Measurements from ENCODE around the gene TNS2.
A peak's percentile ranks its signal among the peaks of the same experiment; 100 is the strongest.
"Not testable (repeated sequence)": the region's sequence is repeated elsewhere in the genome, so short reads cannot be mapped to it uniquely, and the experiment has no call there.

The TNS2 gene

GRCh38 chr12:53097207-53097563 lies 47.3 kb downstream of the TNS2 start:
- DNase-seq: no peak

GRCh38 chr12:53097564-53098353 lies 47.9 kb downstream of the TNS2 start, which contains the start of gene IGFBP6:
Gene IGFBP6, plus strand, starts transcription at chr12:53097667. Its CDS starts 51 bp downstream, at chr12:53097718.
- DNase-seq: peak in 2 of 3 donors; percentile 55 to 73

- DNase-seq: peak; percentile 39 to 46 (median 44)
Measured at GRCh38 chr12:53098354-53098981, 48.6 kb downstream of the TNS2 start.

- peak; percentile 88 to 90 (median 90) for DNase-seq
Measured at GRCh38 chr12:53099071-53099882, 49.4 kb downstream of the TNS2 start.

- no peak for DNase-seq
Measured at GRCh38 chr12:53100466-53101151, 50.7 kb downstream of the TNS2 start.

- no peak for DNase-seq
Measured at GRCh38 chr12:53101266-53101665, 51.4 kb downstream of the TNS2 start.

DNA sequence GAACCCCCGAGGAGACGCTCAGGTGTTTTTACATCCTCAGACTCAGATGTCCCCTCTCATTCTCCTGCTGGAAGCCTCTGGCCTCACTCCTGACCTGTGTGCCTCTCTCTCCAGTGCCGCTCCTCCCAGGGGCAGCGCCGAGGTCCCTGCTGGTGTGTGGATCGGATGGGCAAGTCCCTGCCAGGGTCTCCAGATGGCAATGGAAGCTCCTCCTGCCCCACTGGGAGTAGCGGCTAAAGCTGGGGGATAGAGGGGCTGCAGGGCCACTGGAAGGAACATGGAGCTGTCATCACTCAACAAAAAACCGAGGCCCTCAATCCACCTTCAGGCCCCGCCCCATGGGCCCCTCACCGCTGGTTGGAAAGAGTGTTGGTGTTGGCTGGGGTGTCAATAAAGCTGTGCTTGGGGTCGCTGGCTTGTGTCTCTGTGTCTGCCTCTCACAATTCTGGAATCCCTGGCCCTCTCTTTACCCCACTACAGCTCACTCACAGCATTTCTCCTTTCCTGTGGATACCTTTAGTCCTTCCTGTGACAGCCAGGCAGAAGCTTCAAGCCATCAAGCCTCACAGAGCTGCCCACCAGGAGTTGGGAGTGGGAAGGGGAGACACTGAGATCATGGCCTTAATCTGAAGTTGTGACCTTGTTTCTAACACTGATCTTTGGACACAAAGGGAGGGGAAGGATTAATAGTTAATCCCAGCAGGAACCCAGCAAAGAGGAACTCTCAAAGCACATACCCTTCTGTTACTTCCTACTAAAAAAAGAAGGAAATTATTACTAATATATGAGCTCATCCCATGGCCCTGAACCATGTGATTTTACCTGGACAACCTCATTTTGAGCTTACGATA lies 52.3 kb downstream of the TNS2 start:
- DNase-seq: peak; percentile 41 to 71 (median 62)

- DNase-seq: no peak
Measured at GRCh38 chr12:53102883-53103807, 53.3 kb downstream of the TNS2 start, which contains the start of gene SOAT2. Gene SOAT2, plus strand, starts transcription at chr12:53103486. Its CDS starts 92 bp downstream, at chr12:53103578.

- peak; percentile 44 to 61 (median 51) for DNase-seq
Measured at GRCh38 chr12:53103860-53104305, 54.0 kb downstream of the TNS2 start.

DNA sequence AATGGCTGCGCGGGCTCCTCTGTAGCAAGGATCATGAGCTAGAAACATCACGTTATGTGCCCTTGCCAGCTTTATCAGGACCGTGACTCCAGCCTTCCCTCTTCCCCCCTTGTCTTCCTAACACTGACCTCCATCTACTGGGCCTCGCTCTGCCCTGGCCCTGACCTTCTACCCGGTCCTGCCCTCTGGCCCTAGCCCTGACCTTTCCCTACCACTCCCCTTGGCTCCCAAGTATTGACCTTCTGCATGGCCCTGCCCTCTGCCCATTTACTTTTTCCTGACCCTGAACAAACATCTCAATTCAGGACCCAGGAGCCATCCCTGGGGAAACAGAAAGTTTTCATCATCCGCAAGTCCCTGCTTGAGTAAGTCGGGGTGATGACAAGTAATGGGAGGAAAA lies 55.4 kb downstream of the TNS2 start:
- DNase-seq: no peak

- no peak for DNase-seq
Measured at GRCh38 chr12:53105712-53106439, 56.0 kb downstream of the TNS2 start.

DNA sequence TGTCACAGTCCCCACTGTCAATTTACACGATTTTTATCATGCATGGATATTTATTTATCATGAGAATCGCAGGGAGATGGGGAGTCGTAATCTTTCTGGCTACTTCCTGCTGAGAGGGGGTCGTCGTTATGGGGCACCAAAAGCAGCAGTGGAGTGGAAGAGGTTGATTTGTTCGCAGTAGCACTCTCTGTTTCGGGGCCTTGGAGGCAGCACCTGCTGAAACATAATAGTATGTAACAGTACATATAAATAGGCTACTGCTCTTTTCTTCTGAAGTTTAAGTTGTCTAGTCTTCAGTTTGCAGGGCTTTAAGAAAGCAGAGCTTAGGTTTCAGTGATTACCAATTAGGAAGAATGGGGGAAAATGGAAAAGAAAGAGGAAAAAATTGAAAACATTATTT lies 57.3 kb downstream of the TNS2 start:
- DNase-seq: no peak

GRCh38 chr12:53112431-53112830 lies 62.6 kb downstream of the TNS2 start:
- not testable (repeated sequence) for DNase-seq

- no peak for DNase-seq
Measured at GRCh38 chr12:53113136-53113705, 63.4 kb downstream of the TNS2 start.

DNA sequence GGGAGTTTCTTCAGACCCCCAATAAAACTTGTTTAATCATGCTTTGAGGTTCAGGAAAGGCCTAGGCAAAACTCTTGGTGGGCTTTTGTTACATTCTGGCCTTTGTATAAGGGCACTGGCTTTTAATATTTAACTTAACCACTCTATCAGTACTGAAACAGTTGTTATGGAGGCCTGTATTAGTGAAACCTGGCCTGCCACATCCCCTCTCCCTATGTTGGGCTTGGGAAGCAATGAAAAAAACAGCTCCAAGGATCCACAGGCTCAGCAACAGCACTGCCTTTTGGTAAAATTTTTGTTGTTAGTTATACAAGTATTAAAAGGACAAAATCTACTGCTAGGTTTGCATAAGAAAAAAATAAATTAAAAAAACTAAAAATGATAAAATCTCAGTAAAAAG lies 64.1 kb downstream of the TNS2 start:
- no peak for DNase-seq

Data from suppressor macrophage treated with lipopolysaccharide for 1 hour (primary cell).